Keratinocyte (primary cell): ENCODE results near the gene SLC7A1. TPM values are rescaled to one million over a fixed set of nuclear protein-coding genes. Genes with fewer than 3 reads are reported as not detected.

Experiments
- DNase-seq: peaks from one replicate; pipeline ENCODE4 v3.0.0-alpha.2; 2011; ENCODE audit warnings: low read depth, missing footprints, low spot score
- FAIRE-seq: peaks from 2 replicates; lab custom pipeline; 2011; peaks lifted over from hg19 to GRCh38; lab: Jason Lieb, UNC
- H2AFZ ChIP-seq: 2 replicates; pipeline ENCODE4 v1.6.0; 2012; ENCODE audit warnings: low read length, control low read depth, inconsistent platforms; ENCODE audit not compliant: control insufficient read depth
- H3K27ac ChIP-seq: 2 replicates; pipeline ENCODE4 v1.5.1; 2011; ENCODE audit warnings: low read length; ENCODE audit not compliant: control insufficient read depth, insufficient read depth
- H3K27me3 ChIP-seq: 3 replicates; pipeline ENCODE4 v1.6.0; 2011; ENCODE audit warnings: low read length; ENCODE audit not compliant: control insufficient read depth, insufficient read depth; ENCODE audit errors: extremely low read depth
- H3K36me3 ChIP-seq, 2 experiments: 2 replicates in 1 of 2; 3 replicates in 1 of 2; pipeline ENCODE4 v1.5.1; 2011; ENCODE audit warnings: low read length in 2 of 2, mild to moderate bottlenecking in 1 of 2; ENCODE audit not compliant: control insufficient read depth in 2 of 2, insufficient read depth in 2 of 2; ENCODE audit errors: extremely low read depth in 1 of 2
- H3K4me1 ChIP-seq: 3 replicates; pipeline ENCODE4 v1.5.1; 2011; ENCODE audit warnings: low read length; ENCODE audit not compliant: control insufficient read depth, insufficient read depth; ENCODE audit errors: extremely low read depth
- H3K4me2 ChIP-seq: 3 replicates; pipeline ENCODE4 v1.6.0; 2011; ENCODE audit warnings: low read depth, low read length; ENCODE audit not compliant: control insufficient read depth, insufficient read depth; ENCODE audit errors: extremely low read depth
- H3K4me3 ChIP-seq, 3 experiments: fragments of 200-600 bp in 1 of 3; sonication (generic) in 1 of 3; 2 replicates in 2 of 3; 3 replicates in 1 of 3; pipeline ENCODE4 v1.5.1; 2011 to 2016; ENCODE audit warnings: low read length in 3 of 3, mild to moderate bottlenecking in 3 of 3, control low read depth in 2 of 3, inconsistent platforms in 1 of 3, low read depth in 1 of 3, mixed read lengths in 1 of 3, mixed run types in 1 of 3, moderate library complexity in 1 of 3; ENCODE audit not compliant: control insufficient read depth in 2 of 3, insufficient read depth in 2 of 3; ENCODE audit errors: extremely low read depth in 1 of 3
- H3K79me2 ChIP-seq: 2 replicates; pipeline ENCODE4 v1.6.0; 2012; ENCODE audit warnings: low read length; ENCODE audit not compliant: control insufficient read depth, insufficient read depth
- H3K9ac ChIP-seq: 3 replicates; pipeline ENCODE4 v1.6.0; 2011; ENCODE audit warnings: low read length; ENCODE audit not compliant: control insufficient read depth, insufficient read depth; ENCODE audit errors: extremely low read depth
- H3K9me1 ChIP-seq: 3 replicates; pipeline ENCODE4 v1.6.0; 2011; ENCODE audit warnings: low read length; ENCODE audit not compliant: control insufficient read depth, insufficient read depth; ENCODE audit errors: extremely low read depth
- H3K9me3 ChIP-seq: 2 replicates; pipeline ENCODE4 v1.5.1; 2012; ENCODE audit warnings: low read depth, low read length; ENCODE audit not compliant: control insufficient read depth
- H4K20me1 ChIP-seq: 3 replicates; pipeline ENCODE4 v1.6.0; 2011; ENCODE audit warnings: low read length; ENCODE audit not compliant: control insufficient read depth, insufficient read depth; ENCODE audit errors: extremely low read depth
- EZH2 ChIP-seq: IDR thresholded peaks from one replicate; pipeline ENCODE4 v1.6.1; 2012; ENCODE audit warnings: inconsistent platforms, mild to moderate bottlenecking, low read length, moderate library complexity
- dilution Hi-C: fragments of 300-500 bp; cut with MboI; formaldehyde crosslinking; loops from one replicate; pipeline ENCODE4 v1.7.0; 2020; ENCODE audit warnings: low sequenced_read_pairs; ENCODE audit not compliant: extremely low pct_ligation_motif_present
- polyA plus RNA-seq, 5 experiments: library from polyadenylated mRNA; depleted of rRNA in 3 of 5; stranded (reverse) in 3 of 5; stranded (forward) in 1 of 5; unstranded in 1 of 5; fragments of >200 nt; gene quantifications; 1 replicate in 1 of 5; 2 replicates in 3 of 5; 3 replicates in 1 of 5; pipeline versions ENCODE4 v1.2.1 to v1.2.3, GENCODE V29; 2011 to 2012; ENCODE audit warnings: missing spikeins in 2 of 5, low read depth in 1 of 5, low replicate concordance in 1 of 5
- TF ChIP-seq, protein P1 (sequence below), 3 experiments: IDR thresholded peaks in 1 of 3; conservative IDR thresholded peaks in 1 of 3; optimal IDR thresholded peaks in 1 of 3; 2 replicates in 2 of 3; 3 replicates in 1 of 3; pipeline versions ENCODE3 to v1.5.1; 2011; ENCODE audit warnings: low read length in 3 of 3, mild to moderate bottlenecking in 3 of 3, moderate library complexity in 2 of 3, control low read depth in 1 of 3, inconsistent platforms in 1 of 3; ENCODE audit not compliant: insufficient read depth in 2 of 3; ENCODE audit errors: extremely low read depth in 1 of 3

The SLC7A1 gene
- polyA plus RNA-seq, 1 donor (not counting 4 experiments of a cell fraction or from before 2014, with no cell fraction given), result 41.5 TPM

DNA sequence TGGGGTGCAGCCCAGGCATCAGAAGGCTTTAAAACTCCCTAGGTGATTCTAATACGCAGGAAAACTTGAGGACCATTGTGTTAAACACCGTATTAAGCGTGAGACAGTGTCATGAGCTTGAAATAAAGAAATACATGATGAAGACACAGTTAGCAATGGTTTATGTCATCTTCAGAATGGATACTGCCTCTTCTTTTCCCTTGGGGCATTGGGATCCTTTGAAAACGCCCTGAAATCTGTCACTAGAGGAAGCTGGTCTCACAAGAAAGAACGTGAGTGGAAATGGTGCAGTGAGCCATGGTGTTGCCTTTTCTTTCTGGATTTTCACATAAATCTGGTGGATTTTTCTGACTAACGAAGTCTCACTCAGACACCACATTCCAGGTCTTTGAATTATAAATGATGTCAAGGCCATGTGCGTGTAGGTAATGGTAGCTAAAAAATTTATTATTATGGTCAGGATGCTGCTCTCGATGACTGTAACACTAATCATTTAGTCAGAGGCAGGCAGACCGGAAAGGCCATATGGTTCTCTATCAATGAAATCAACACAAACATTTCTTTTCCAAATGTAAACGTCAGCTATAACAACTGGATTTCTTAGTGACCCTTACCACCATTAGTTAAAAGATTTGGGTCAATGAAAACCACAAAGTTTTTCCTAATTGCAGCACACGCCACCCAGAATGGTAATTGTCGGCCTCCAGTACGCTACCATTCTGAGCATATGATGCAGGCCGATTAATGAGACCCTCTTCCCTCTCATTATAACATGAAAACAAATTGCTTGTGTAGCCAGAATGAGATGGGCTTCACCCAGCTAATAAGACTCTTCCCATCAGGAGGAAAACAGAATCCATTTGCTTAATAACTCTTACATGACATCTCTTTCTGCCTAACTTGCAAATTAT, 105.6 kb downstream of the SLC7A1 start:
- FAIRE-seq (no peak), DNase-seq (no peak)
- Histone ChIP-seq H3K4me3 (no peak overlapping the region), H3K36me3 (no peaks in the 10 kb centered on the region), H3K9ac (no peak overlapping the region), H4K20me1 (no peaks in the 10 kb centered on the region), H3K9me3 (no peaks in the 10 kb centered on the region), H3K9me1 (no peaks in the 10 kb centered on the region), H3K79me2 (no peaks in the 10 kb centered on the region), H3K27ac (no peak overlapping the region), H3K4me2 (no peak overlapping the region), H3K4me1 (no peaks in the 10 kb centered on the region), H2AFZ (no peak overlapping the region), H3K27me3 (peaks cover 2% of the 10 kb centered on the region)
- TF ChIP-seq EZH2, result no peak
- TF ChIP-seq, protein P1, sequence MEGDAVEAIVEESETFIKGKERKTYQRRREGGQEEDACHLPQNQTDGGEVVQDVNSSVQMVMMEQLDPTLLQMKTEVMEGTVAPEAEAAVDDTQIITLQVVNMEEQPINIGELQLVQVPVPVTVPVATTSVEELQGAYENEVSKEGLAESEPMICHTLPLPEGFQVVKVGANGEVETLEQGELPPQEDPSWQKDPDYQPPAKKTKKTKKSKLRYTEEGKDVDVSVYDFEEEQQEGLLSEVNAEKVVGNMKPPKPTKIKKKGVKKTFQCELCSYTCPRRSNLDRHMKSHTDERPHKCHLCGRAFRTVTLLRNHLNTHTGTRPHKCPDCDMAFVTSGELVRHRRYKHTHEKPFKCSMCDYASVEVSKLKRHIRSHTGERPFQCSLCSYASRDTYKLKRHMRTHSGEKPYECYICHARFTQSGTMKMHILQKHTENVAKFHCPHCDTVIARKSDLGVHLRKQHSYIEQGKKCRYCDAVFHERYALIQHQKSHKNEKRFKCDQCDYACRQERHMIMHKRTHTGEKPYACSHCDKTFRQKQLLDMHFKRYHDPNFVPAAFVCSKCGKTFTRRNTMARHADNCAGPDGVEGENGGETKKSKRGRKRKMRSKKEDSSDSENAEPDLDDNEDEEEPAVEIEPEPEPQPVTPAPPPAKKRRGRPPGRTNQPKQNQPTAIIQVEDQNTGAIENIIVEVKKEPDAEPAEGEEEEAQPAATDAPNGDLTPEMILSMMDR (optimal IDR thresholded peaks at IDR 0.05 in 1 of 3, IDR thresholded peaks at IDR 0.05 in 1 of 3, conservative IDR thresholded peaks at IDR 0.05 in 1 of 3; ENCODE audit: extremely low read depth in 1 of 3, insufficient read depth in 2 of 3, low read length in 3 of 3), result no peak
- dilution Hi-C loops, result no loop called here

DNA sequence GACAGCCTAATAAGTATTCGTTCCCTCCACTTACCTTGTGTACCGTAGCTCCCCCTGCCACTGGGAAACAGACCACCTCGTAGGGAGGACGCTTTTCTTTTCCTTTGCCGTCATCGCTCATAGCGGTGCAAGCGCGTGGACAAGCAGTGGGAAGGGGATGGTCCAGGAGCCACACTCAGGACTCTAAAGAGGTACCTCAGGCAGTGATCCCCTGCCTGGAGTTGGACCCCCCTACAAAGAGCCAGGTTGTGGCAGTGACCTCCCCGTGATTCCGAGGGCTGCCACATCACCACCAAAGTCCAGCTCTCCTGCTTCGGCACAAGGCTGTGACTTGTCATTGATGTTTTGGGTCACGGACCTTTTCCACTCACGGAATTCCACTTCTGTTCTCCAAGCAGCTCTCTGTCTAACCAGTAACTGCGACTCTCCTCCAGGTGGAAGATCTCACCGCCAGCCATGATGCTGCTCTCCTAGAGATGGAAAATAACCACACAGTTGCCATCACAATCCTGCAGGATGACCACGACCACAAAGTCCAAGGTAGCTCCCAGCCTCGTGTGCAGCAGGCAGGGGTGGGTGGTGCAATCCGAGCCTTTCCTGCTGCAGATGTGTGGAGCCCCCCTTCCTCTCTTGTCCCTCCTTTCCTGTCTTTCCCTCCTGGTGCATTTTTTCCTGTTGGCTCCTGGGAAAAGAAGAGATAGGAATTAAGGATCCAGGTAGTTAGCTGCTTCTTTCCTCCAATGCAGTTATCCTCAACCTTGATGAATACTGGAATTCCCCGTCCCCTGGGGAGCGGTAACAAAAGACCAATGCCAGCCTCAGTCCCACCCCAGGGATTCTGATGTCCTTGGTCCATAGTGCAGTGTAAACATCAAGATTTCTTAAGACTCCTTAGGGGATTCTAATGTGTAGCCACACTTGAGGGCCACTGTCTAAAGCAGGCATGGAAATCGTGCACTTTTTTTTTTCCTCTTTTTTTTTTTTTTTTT, 107.7 kb downstream of the SLC7A1 start:
- Histone ChIP-seq H3K4me3 (no peak overlapping the region), H3K9me3 (no peaks in the 10 kb centered on the region), H3K4me2 (no peak overlapping the region), H3K79me2 (no peaks in the 10 kb centered on the region), H3K4me1 (no peaks in the 10 kb centered on the region), H3K9me1 (no peaks in the 10 kb centered on the region), H3K9ac (no peak overlapping the region), H4K20me1 (no peaks in the 10 kb centered on the region), H3K36me3 (no peaks in the 10 kb centered on the region), H3K27me3 (peaks cover 7% of the 10 kb centered on the region), H2AFZ (no peak overlapping the region), H3K27ac (no peak overlapping the region)
- DNase-seq (no peak), FAIRE-seq (no peak)
- dilution Hi-C loops, result no loop called here
- TF ChIP-seq, protein P1 (optimal IDR thresholded peaks at IDR 0.05 in 1 of 3, IDR thresholded peaks at IDR 0.05 in 1 of 3, conservative IDR thresholded peaks at IDR 0.05 in 1 of 3; ENCODE audit: extremely low read depth in 1 of 3, insufficient read depth in 2 of 3, low read length in 3 of 3), result no peak
- no peak for TF ChIP-seq EZH2
